ENCODE results near the gene B3GAT2. TPM values are rescaled to one million over a fixed set of nuclear protein-coding genes. Genes with fewer than 3 reads are reported as not detected.

Gene B3GAT2
- total RNA-seq, 2 donors from 2014 or later, result 0.09 to 0.91 TPM

GRCh38 chr6:70991253-70991652, 34.4 kb upstream of the B3GAT2 start:
- H3K4me1 ChIP-seq (replicated peaks), result no peaks in the 10 kb centered on the region
- H3K27me3 ChIP-seq (replicated peaks; ENCODE audit: insufficient read depth), result no peaks in the 10 kb centered on the region
- TF ChIP-seq, protein P1, sequence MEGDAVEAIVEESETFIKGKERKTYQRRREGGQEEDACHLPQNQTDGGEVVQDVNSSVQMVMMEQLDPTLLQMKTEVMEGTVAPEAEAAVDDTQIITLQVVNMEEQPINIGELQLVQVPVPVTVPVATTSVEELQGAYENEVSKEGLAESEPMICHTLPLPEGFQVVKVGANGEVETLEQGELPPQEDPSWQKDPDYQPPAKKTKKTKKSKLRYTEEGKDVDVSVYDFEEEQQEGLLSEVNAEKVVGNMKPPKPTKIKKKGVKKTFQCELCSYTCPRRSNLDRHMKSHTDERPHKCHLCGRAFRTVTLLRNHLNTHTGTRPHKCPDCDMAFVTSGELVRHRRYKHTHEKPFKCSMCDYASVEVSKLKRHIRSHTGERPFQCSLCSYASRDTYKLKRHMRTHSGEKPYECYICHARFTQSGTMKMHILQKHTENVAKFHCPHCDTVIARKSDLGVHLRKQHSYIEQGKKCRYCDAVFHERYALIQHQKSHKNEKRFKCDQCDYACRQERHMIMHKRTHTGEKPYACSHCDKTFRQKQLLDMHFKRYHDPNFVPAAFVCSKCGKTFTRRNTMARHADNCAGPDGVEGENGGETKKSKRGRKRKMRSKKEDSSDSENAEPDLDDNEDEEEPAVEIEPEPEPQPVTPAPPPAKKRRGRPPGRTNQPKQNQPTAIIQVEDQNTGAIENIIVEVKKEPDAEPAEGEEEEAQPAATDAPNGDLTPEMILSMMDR (IDR thresholded peaks at IDR 0.05), result no peak
- TF ChIP-seq POLR2A (IDR thresholded peaks at IDR 0.05) (no peak), POLR2AphosphoS5 (IDR thresholded peaks at IDR 0.05) (no peak)
- intact Hi-C loops (cut with DNase I), result no loop called here
- H3K27ac ChIP-seq, result no peak overlapping the region
- DNase-seq (ENCODE audit: low spot score), result no peak
- no peaks in the 10 kb centered on the region for H3K9me3 ChIP-seq
- 84% methylated on average over 2 of the region's 2 CpGs for WGBS
- H3K4me3 ChIP-seq, result no peak overlapping the region
- H3K36me3 ChIP-seq, result no peaks in the 10 kb centered on the region

DNA sequence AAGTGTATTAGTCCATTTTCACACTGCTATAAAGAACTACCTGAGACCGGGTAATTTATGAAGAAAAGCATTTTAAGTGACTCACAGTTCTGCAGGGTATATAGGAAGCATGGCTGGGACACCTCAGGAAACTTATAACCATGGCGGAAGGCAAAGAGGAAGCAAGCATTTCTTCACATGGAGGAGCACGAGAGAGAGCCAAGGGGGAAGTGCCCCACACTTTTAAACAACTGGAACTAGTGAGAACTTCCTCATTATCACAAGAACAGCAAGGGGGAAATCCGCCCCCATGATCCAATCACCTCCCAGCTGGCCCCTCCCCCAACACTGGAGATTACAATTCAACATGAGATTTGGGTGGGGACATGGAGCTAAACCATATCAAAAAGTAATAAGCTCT, 28.3 kb upstream of the B3GAT2 start:
- H3K4me1 ChIP-seq (replicated peaks), result no peaks in the 10 kb centered on the region
- no peak for DNase-seq (ENCODE audit: low spot score)
- H3K36me3 ChIP-seq, result no peaks in the 10 kb centered on the region
- intact Hi-C loops (cut with DNase I), result no loop called here
- H3K27me3 ChIP-seq (replicated peaks; ENCODE audit: insufficient read depth), result no peaks in the 10 kb centered on the region
- no peak for TF ChIP-seq POLR2AphosphoS5 (IDR thresholded peaks at IDR 0.05)
- H3K4me3 ChIP-seq, result no peak overlapping the region
- H3K9me3 ChIP-seq, result no peaks in the 10 kb centered on the region
- H3K27ac ChIP-seq, result no peak overlapping the region
- 70% methylated on average over 4 of the region's 4 CpGs for WGBS

- no peak for TF ChIP-seq POLR2AphosphoS5 (IDR thresholded peaks at IDR 0.05)
- no peak for TF ChIP-seq POLR2A (IDR thresholded peaks at IDR 0.05)
- TF ChIP-seq, protein P1 (IDR thresholded peaks at IDR 0.05), result no peak
- no peaks in the 10 kb centered on the region for H3K9me3 ChIP-seq
- H3K27me3 ChIP-seq (replicated peaks; ENCODE audit: insufficient read depth), result no peaks in the 10 kb centered on the region
- no peak for DNase-seq (ENCODE audit: low spot score)
- no peak overlapping the region for H3K27ac ChIP-seq
- intact Hi-C loops (cut with DNase I), result no loop called here
- no peaks in the 10 kb centered on the region for H3K4me1 ChIP-seq (replicated peaks)
- no peak overlapping the region for H3K4me3 ChIP-seq
- 90% methylated on average over 3 of the region's 3 CpGs for WGBS
- H3K36me3 ChIP-seq, result no peaks in the 10 kb centered on the region
Observed at GRCh38 chr6:70982747-70983146, 25.9 kb upstream of the B3GAT2 start.

DNA sequence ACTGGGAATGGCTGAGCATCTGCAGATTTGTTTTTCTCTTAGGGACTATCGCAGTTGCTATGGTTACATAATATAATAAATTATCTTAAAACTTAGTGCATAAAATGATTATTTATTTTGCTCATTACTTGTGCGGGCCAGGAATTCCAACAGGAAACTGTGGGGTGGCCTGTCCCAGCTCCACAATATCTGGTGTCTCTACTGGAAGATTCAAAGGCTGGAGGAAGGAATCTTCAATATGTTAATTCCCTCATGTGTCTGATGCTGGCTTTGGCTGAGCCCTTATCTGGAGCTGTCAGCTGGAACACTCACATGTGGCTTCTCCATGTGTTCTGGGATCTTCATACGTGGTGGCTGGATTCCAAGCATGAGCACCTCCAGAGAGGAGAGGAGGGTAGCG, 23.9 kb upstream of the B3GAT2 start:
- Histone ChIP-seq H3K9me3 (no peaks in the 10 kb centered on the region), H3K36me3 (no peaks in the 10 kb centered on the region), H3K4me1 (replicated peaks) (no peaks in the 10 kb centered on the region), H3K27ac (no peak overlapping the region), H3K27me3 (replicated peaks; ENCODE audit: insufficient read depth) (no peaks in the 10 kb centered on the region), H3K4me3 (no peak overlapping the region)
- TF ChIP-seq POLR2A (IDR thresholded peaks at IDR 0.05), result no peak
- no peak for TF ChIP-seq POLR2AphosphoS5 (IDR thresholded peaks at IDR 0.05)
- TF ChIP-seq, protein P1 (IDR thresholded peaks at IDR 0.05), result no peak
- intact Hi-C loops (cut with DNase I), result no loop called here
- no peak for DNase-seq (ENCODE audit: low spot score)
- WGBS, result 37% methylated on average over 4 of the region's 4 CpGs

DNA sequence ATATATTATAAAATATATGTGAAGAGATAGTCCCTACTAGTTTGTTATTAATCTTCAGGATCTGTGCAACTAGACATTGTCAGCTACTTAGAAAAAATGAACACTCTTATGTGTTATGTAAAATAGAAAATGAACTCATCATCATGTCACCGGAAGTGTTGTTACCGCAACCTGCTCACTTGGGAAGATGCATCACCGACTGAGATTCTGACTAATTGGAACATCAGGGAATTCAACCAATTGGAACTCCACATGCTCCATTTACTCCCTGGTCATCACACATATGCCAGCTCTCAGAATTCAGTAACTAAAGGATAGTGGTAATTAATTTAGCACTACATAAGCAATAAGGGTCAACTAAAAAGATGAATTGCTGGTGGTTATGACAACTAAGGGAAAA, 16.7 kb upstream of the B3GAT2 start:
- no peaks in the 10 kb centered on the region for H3K27me3 ChIP-seq (replicated peaks; ENCODE audit: insufficient read depth)
- intact Hi-C loops (cut with DNase I), result no loop called here
- H3K27ac ChIP-seq, result no peak overlapping the region
- DNase-seq (ENCODE audit: low spot score), result no peak
- 93% methylated on average over 3 of the region's 3 CpGs for WGBS
- H3K9me3 ChIP-seq, result no peaks in the 10 kb centered on the region
- no peaks in the 10 kb centered on the region for H3K4me1 ChIP-seq (replicated peaks)
- no peaks in the 10 kb centered on the region for H3K36me3 ChIP-seq
- no peak for TF ChIP-seq POLR2AphosphoS5 (IDR thresholded peaks at IDR 0.05)
- no peak for TF ChIP-seq POLR2A (IDR thresholded peaks at IDR 0.05)
- TF ChIP-seq, protein P1 (IDR thresholded peaks at IDR 0.05), result no peak
- no peak overlapping the region for H3K4me3 ChIP-seq

Data from prostate gland (tissue), 2 donors.